GM12878 (cell line): ENCODE results near the gene BATF. TPM values are rescaled to one million over a fixed set of nuclear protein-coding genes. Genes with fewer than 3 reads are reported as not detected.

Experiments
- BMI1 ChIP-seq: fragments of 450-650 bp; IDR thresholded peaks from 2 replicates; pipeline ENCODE4 v1.6.1; 2016; ENCODE audit warnings: mild to moderate bottlenecking, moderate library complexity, borderline replicate concordance
- DPF2 ChIP-seq: fragments of 450-650 bp; IDR thresholded peaks from 2 replicates; pipeline ENCODE4 v1.6.1; 2017; ENCODE audit warnings: mild to moderate bottlenecking
- FOS ChIP-seq: IDR thresholded peaks from 3 replicates; pipeline ENCODE4 v1.6.1; 2011; ENCODE audit warnings: borderline replicate concordance; ENCODE audit not compliant: insufficient read length; ENCODE audit errors: extremely low read depth
- HDAC2 ChIP-seq: fragments of 200-600 bp; sonication (generic); IDR thresholded peaks from 2 replicates; pipeline ENCODE4 v1.6.1; 2017
- JUND ChIP-seq: IDR thresholded peaks from 2 replicates; pipeline ENCODE4 v1.6.1; 2012; ENCODE audit warnings: low read depth, mild to moderate bottlenecking, low read length, improper control_type of control experiment, moderate library complexity
- KDM1A ChIP-seq: fragments of 200-600 bp; sonication (generic); IDR thresholded peaks from 2 replicates; pipeline ENCODE4 v1.6.1; 2016; ENCODE audit warnings: borderline replicate concordance
- MEF2B ChIP-seq: fragments of 450-650 bp; IDR thresholded peaks from 2 replicates; pipeline ENCODE4 v1.6.1; 2018; ENCODE audit warnings: mild to moderate bottlenecking, moderate library complexity; ENCODE audit not compliant: partially characterized antibody, poor library complexity, severe bottlenecking
- MLLT1 ChIP-seq: fragments of 450-650 bp; IDR thresholded peaks from 2 replicates; pipeline ENCODE4 v1.6.1; 2016; ENCODE audit warnings: mild to moderate bottlenecking
- NFYB ChIP-seq: IDR thresholded peaks from 2 replicates; pipeline ENCODE4 v1.6.1; 2011; ENCODE audit warnings: low read depth, mild to moderate bottlenecking, low read length, improper control_type of control experiment, moderate library complexity; ENCODE audit not compliant: insufficient read depth
- SP1 ChIP-seq: IDR thresholded peaks from one replicate; pipeline ENCODE4 v1.6.1; 2011; ENCODE audit warnings: low read depth, low read length
- SRF ChIP-seq, 2 experiments: IDR thresholded peaks; 2 replicates each; pipeline ENCODE4 v1.6.1; 2011; ENCODE audit warnings: low read depth in 2 of 2, low read length in 2 of 2, mild to moderate bottlenecking in 1 of 2, moderate library complexity in 1 of 2
- SUPT20H ChIP-seq: IDR thresholded peaks from 2 replicates; pipeline ENCODE4 v1.6.1; 2011; ENCODE audit warnings: low read depth, mild to moderate bottlenecking, low read length, moderate library complexity, borderline replicate concordance; ENCODE audit not compliant: control insufficient read depth
- USF2 ChIP-seq: IDR thresholded peaks from 2 replicates; pipeline ENCODE4 v1.6.1; 2011; ENCODE audit warnings: low read depth, low read length, improper control_type of control experiment, borderline replicate concordance
- ZZZ3 ChIP-seq: IDR thresholded peaks from 2 replicates; pipeline ENCODE4 v1.6.1; 2011; ENCODE audit warnings: low read depth; ENCODE audit not compliant: control insufficient read depth, insufficient read length
- polyA plus RNA-seq, 11 experiments: library from polyadenylated mRNA; depleted of rRNA in 4 of 11; unstranded in 6 of 11; stranded (reverse) in 5 of 11; fragments of >200 nt; fragmentation: Nextera tagmentation in 4 of 11; fragmentation: Illumina TruSeq in 1 of 11; extraction: Ambion mirVana in 4 of 11; extraction: Trizol in 1 of 11; gene quantifications; 1 replicate in 1 of 11; 2 replicates in 10 of 11; pipeline versions ENCODE4 v1.2.1 to v1.2.3, GENCODE V29; 2011 to 2016; ENCODE audit warnings: inconsistent platforms in 2 of 11, missing spikeins in 2 of 11, low read depth in 1 of 11
- total RNA-seq, 4 experiments: library from RNA; depleted of rRNA in 3 of 4; stranded (reverse); fragments of >200 nt in 3 of 4; fragmentation: Illumina TruSeq in 1 of 4; extraction: Trizol in 1 of 4; gene quantifications; 2 replicates each; pipeline versions ENCODE4 v1.2.1 to v1.2.3, GENCODE V29; 2013 to 2021
- TF ChIP-seq, protein P1 (sequence below): fragments of 450-650 bp; IDR thresholded peaks from 2 replicates; pipeline ENCODE4 v1.6.1; 2017; ENCODE audit warnings: mild to moderate bottlenecking
- TF ChIP-seq, protein P2 (sequence below): fragments of 150-350 bp; IDR thresholded peaks from 2 replicates; pipeline ENCODE4 v1.6.1; 2014; ENCODE audit warnings: mild to moderate bottlenecking, low read depth, low read length
- TF ChIP-seq, protein P3 (sequence below): IDR thresholded peaks from 2 replicates; pipeline ENCODE4 v1.6.1; 2011; ENCODE audit warnings: low read depth, mild to moderate bottlenecking, low read length, moderate library complexity, borderline replicate concordance; ENCODE audit errors: extremely low read depth
- TF ChIP-seq, protein P4 (sequence below): fragments of 450-650 bp; formaldehyde crosslinking; IDR thresholded peaks from 2 replicates; pipeline ENCODE4 v1.5.0; 2022; ENCODE audit warnings: mild to moderate bottlenecking, missing genetic modification characterization

Gene BATF
- total and polyA plus RNA-seq, 10 of the 15 experiments (the other 5 are each of a cell fraction or from before 2014, with no cell fraction given), result 10.0 to 154 (median 103) TPM

DNA sequence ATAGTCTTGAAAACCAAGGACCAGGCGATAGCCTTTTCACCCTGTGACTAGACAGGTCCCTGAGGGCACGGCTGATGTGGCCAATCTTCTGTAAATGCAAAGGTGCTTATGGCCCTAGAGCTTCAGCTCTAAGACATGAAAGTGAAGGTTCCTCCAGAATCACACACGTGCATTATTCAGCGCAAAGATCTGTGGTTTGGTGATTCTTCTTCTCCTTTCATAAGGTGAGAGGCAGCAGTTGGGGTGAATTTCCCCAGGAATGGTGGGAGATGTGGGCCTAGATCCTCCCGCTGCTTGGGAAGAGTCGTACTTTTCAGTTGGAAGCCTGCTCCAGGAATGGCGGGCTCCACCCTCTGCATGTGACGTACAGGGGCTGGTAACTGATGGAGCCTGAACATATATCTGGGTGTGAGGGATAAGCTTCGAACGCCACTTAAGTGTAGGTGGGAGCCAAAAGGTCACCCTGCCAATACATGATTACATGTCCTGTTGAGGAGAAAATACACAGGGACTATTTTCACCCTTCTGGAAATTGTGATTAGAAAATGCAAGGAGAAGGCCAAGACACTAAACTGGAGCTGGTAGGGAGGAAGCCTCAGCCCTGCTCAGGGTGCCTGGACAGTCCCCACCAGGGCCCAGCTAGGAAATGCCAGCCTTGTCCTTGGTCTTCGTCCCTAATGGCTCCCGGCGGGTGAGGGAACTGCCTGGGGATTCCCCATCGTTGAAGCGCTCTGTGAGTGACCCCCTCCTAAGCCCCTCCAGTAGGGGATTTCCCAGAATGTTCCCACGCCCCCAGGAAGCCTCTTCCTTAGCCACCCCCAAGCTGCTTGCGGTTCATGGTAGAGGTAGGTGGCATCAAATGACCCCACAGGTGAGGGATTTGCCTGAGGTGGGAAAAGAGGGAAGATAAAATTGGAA is 17.6 kb downstream of the BATF start (continued):
- TF ChIP-seq, protein P1, sequence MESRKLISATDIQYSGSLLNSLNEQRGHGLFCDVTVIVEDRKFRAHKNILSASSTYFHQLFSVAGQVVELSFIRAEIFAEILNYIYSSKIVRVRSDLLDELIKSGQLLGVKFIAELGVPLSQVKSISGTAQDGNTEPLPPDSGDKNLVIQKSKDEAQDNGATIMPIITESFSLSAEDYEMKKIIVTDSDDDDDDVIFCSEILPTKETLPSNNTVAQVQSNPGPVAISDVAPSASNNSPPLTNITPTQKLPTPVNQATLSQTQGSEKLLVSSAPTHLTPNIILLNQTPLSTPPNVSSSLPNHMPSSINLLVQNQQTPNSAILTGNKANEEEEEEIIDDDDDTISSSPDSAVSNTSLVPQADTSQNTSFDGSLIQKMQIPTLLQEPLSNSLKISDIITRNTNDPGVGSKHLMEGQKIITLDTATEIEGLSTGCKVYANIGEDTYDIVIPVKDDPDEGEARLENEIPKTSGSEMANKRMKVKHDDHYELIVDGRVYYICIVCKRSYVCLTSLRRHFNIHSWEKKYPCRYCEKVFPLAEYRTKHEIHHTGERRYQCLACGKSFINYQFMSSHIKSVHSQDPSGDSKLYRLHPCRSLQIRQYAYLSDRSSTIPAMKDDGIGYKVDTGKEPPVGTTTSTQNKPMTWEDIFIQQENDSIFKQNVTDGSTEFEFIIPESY, result no peak
- TF ChIP-seq, protein P2, sequence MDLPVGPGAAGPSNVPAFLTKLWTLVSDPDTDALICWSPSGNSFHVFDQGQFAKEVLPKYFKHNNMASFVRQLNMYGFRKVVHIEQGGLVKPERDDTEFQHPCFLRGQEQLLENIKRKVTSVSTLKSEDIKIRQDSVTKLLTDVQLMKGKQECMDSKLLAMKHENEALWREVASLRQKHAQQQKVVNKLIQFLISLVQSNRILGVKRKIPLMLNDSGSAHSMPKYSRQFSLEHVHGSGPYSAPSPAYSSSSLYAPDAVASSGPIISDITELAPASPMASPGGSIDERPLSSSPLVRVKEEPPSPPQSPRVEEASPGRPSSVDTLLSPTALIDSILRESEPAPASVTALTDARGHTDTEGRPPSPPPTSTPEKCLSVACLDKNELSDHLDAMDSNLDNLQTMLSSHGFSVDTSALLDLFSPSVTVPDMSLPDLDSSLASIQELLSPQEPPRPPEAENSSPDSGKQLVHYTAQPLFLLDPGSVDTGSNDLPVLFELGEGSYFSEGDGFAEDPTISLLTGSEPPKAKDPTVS, result no peak
- TF ChIP-seq FOS, result no peak
- TF ChIP-seq MEF2B, result peak; percentile 79
- no peak for TF ChIP-seq SP1
- no peak for TF ChIP-seq BMI1
- no peak for TF ChIP-seq SUPT20H
- peak; percentile 66; the same call in 1 of the 2 replicates for TF ChIP-seq MLLT1
- TF ChIP-seq, protein P3, sequence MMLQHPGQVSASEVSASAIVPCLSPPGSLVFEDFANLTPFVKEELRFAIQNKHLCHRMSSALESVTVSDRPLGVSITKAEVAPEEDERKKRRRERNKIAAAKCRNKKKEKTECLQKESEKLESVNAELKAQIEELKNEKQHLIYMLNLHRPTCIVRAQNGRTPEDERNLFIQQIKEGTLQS, result no peak
- TF ChIP-seq ZZZ3, result no peak
- peak; percentile 80; the same call in 1 of the 2 replicates for TF ChIP-seq DPF2
- no peak for TF ChIP-seq KDM1A
- TF ChIP-seq SRF (IDR thresholded peaks at IDR 0.05; ENCODE audit: low read depth in 2 of 2, low read length in 2 of 2), result no peak
- TF ChIP-seq, protein P4, sequence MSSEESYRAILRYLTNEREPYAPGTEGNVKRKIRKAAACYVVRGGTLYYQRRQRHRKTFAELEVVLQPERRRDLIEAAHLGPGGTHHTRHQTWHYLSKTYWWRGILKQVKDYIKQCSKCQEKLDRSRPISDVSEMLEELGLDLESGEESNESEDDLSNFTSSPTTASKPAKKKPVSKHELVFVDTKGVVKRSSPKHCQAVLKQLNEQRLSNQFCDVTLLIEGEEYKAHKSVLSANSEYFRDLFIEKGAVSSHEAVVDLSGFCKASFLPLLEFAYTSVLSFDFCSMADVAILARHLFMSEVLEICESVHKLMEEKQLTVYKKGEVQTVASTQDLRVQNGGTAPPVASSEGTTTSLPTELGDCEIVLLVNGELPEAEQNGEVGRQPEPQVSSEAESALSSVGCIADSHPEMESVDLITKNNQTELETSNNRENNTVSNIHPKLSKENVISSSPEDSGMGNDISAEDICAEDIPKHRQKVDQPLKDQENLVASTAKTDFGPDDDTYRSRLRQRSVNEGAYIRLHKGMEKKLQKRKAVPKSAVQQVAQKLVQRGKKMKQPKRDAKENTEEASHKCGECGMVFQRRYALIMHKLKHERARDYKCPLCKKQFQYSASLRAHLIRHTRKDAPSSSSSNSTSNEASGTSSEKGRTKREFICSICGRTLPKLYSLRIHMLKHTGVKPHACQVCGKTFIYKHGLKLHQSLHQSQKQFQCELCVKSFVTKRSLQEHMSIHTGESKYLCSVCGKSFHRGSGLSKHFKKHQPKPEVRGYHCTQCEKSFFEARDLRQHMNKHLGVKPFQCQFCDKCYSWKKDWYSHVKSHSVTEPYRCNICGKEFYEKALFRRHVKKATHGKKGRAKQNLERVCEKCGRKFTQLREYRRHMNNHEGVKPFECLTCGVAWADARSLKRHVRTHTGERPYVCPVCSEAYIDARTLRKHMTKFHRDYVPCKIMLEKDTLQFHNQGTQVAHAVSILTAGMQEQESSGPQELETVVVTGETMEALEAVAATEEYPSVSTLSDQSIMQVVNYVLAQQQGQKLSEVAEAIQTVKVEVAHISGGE (CRISPR knock-in tag), result no peak
- no peak for TF ChIP-seq JUND
- no peak for TF ChIP-seq USF2
- no peak for TF ChIP-seq HDAC2
- TF ChIP-seq NFYB, result no peak
